GM19397 (cell line): Measurements from ENCODE around the gene SH3PXD2B.
"Not testable (repeated sequence)": the region's sequence is repeated elsewhere in the genome, so short reads cannot be mapped to it uniquely, and the experiment has no call there.

Source experiments
- ATAC-seq: cut with Tn5 transposase; IDR thresholded peaks from one replicate; pipeline ENCODE4 v1.9.1; 2021; ENCODE audit warnings: mild to moderate bottlenecking, moderate library complexity; ENCODE audit not compliant: unreplicated experiment

SH3PXD2B gene

DNA sequence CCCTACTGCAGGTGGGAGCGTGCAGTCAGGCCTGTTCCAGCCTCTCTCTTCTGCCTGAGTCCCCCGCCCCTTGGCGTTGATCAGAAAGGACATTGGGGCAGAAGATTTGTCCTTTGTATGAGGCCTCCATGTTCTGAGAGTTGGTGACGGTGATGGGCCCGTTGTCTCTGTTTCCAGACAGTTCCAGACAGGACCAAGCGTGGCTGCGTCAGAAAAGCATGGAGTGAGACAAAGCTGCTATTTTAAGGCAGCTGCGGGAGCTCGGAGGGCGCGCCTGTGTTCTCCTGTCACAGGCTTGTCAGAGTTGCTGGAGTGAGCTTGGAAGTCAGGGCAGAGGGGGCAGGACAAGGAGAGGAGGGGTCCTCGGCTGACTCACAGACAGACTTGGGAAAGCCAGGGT, 32.1 kb upstream of the SH3PXD2B start:
- no peak for ATAC-seq

DNA sequence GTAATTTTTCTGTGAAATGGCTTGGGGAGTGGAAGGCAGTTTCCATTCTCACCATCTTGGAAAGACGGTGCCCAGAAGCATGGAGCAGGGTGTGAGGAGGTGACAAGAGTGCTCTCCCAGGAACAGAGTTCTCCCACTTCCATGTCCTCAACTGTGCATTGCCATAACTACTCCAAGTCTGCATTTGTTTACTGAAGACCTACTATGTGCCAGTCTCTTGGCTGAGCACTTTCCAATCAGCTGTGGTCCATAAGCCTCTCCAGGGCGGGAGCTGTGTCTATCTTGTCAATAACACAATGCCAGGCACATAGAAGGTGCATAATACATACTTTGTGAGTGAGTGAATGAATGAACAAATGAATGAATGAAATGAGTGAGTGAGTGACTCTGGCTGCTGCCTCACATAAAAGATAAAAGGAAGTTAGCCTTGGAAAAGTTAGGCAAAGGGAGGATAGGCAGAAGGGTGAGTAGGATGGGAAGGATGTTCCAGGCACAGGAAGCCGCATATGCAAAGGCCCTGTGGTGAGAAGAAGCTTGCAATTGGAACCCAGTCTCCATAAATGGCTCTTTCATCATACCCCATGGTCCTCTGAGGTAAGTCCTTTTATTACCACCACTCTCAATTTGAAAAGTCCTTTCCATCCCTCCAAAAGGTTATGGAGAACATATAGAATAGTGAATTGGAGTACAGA, 31.3 kb upstream of the SH3PXD2B start:
- ATAC-seq, result no peak

DNA sequence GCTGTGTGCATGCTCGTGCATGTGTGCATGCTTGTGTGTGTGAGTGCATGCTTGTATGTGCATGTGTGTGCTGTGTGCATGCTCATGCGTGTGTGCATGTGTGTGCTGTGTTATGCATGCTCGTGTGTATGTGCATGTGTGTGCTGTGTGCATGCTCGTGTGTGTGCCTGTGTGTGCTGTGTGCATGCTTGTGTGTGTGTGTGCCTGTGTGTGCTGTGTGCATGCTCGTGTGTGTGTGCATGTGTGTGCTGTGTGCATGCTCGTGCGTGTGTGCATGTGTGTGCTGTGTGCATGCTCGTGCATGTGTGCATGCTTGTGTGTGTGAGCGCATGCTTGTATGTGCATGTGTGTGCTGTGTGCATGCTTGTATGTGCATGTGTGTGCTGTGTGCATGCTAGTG, 30.3 kb upstream of the SH3PXD2B start:
- no peak for ATAC-seq

DNA sequence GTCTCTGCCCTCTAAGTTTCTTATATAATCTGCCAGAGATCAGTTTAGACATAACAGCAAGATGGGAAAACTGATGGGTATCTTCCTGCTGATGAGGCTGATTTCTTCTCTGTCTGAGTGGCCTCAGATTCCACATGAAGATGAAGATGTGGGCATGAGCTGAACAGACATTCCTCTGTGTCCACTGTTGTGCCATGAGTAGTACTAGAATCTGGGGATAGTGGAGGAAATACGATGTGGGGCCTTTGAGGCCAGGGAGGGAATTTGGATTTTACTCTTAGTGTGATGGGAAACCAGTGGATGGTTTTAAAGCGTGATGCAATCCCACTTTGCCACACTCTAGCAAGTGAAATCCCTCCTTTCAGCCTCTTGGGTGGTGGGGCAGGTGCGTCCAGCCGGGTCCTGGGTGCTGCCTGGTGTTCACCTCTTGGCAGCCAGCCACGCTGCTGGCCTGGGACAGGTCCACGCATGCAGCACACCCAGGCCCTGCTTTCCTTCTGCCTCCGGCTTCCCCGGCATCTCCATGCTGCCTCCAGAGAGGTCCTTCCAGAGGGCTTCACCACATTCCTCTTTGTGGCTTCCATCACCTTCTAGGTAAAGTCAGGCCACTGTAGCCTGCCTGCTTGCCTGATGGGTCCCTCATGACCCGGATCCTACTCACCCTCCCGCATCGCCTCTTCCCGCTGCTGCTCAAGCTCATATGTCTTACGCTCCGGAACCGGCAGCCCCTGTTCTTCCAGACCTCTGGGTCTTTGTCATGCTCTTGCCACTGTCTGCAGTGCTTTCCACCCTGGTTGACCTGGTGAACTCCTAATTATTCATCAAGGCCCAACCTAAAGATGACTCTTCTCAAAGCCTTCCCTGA, 28.1 kb upstream of the SH3PXD2B start:
- no peak for ATAC-seq

DNA sequence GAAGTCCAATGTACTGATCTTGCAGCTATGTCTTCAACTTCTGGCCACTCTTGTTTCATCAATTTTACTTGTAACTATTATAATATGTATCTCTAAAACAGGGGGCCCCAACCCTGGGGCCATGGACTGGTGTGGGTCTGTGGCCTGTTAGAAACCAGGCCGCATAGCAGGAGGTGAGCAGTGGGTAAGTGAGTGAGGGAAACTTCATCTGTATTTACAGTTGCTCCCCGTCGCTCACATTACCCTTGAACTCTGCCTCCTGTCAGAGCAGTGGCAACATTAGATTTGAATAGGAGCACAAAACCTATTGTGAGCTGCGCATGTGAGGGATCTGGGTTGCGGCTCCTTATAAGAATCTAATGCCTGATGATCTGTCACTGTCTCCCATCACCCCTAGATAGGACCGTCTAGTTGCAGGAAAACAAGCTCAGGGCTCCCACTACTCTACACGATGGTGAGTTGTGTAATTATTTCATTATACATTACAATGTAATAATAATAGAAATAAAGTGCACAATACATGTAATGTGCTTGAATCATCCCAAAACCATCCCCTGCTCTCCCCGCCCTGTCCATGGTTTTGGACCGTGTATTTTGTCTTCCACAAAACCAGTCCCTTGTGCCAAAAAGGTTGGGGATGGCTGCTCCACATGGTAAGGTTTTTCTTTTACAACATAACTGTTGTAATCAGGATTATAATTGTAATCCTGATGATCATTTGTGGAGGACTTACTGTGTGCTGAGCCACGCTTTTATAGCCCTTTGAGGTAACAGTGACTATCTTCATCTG, 26.9 kb upstream of the SH3PXD2B start:
- ATAC-seq, result no peak

DNA sequence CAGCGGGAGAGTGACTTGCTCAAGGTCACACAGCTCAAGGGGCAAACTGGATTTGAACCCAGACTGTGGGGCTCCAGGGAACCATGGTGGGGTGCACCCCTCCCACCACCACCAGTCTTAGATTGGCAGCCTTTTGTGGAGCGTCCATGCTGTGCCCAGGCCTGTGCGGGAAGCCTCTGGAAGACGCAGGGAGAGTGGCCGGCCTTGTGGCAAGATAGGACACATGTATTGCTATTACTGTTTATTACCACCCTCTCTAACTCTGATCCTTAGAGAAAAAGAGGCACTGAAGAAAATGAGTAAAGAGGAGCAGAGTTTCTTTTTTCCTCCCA, 25.4 kb upstream of the SH3PXD2B start:
- no peak for ATAC-seq

DNA sequence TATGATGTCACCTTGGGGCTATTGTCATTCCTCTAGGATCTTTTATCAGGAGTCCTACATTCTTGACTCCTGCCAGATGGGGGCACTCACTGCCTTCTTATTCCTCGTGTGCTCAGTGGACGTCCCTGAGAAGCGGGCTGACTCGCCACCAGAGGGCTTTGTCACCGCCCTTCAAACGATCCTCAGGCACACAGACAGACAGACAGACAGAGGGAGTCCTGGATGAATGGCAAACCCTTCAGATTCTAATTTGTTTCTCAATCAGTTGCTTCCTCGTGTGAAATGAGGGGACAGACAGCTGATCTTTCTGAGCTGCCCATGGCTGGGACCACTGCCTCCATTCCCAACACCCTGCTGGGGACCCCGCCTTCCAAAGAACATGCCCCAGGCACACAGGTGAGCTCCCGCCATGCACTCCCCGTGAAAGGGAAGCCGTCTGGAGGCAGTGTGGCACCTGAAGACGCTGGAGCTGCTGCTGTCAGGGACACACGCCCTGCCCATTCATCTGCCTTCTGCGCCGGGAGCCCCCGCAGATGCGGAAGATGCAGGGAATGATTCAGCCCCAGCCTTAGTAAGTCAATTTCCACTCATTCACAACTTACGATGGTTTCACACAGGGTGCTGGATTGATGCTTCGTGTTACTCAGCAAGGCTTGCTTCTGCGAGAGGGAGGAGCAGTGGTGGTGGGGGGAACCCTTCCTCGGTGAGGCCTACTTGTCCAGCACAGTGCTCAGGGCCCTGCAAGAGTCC, 24.9 kb upstream of the SH3PXD2B start:
- peak; percentile 72 for ATAC-seq

DNA sequence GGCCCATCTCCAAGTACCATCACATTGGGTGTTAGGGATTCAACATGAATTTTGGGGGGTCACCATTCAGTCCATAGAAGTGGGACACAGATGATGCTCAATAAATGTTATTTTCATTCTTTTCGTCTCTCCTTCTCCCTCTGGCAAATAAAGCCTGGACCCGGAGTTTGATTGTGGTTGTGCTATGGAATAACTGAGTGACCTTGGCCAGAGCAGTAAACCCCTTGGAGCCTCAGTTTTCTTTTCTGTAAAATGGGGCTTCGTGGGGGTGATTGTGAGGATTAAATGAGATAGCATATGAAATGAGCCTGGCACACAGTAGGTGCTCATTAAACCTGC, 24.3 kb upstream of the SH3PXD2B start:
- ATAC-seq, result not testable (repeated sequence)

DNA sequence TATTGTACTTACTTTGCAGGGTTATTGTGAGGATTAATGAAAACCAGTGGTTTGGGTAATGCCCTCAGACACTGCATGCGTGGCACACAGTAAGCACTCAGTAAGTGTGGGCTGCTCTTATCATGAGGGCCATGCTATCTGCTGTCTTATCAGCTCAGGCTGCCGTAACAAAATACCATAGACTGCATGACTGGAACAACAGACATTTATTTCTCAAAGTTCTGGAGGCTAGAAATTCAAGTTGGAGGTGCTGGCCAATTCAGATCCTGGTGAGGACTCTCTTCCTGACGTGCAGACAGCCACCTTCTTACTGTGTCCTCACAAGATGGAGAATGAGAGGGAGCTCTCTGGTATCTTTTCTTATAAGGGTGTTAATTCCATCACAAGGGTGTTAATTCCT, 23.9 kb upstream of the SH3PXD2B start:
- ATAC-seq, result no peak

DNA sequence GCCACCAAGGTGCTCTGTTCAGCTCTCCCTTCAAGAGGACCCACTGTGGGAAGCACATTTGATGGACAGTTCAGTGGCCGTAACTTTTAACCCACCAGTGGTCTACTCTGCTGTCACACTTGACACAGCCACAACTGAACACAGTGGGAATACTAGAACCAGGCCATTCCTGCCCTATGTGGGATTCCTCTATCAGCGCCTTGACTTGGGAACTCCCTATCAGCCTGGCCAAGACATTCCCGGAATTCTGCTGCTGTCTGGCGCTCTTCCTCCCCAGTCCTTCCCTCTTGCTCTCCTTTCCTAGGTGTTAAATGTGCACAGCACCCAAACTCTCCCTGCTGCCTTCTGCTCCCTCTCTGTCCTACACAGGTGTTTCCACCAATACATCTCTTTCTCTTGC, 23.1 kb upstream of the SH3PXD2B start:
- no peak for ATAC-seq

DNA sequence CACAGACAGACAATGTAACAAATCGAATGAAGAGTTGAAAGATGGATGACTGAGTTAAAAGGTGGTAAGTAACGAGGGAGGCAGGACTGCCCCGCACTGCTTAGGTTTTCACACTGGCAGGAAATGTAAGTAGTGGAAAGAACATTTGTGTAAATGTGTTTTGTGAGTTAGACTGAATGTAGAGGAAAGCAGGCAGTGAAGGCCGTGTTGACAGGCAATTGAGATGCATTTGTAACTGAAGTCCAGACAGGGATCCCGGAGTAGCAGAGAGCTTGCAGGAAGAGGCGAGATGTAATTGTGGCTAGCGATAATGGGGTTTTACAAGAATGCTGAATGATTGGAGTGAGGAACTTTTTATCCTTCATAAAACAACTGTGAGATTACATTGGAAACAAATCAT, 20.0 kb upstream of the SH3PXD2B start:
- ATAC-seq, result no peak

DNA sequence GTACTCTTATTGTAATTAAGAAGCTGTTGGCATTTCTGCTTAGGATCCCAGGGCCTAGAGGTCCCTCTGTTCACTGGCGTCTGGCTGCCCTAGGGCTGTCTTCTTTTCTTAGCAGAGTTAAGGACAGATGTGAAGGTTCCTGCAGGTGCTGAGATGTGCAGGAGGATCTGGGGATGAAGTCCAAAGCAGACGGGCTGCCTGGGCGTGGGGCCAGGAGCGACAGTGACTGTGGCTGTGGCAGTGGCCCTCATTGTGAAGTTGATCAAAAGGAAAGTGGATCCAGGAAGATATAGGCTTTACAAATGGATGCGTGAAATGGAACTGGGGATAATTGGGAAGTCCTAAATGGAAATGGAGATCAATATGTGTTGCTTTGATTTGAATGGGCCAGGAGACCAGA, 19.1 kb upstream of the SH3PXD2B start:
- ATAC-seq, result no peak

DNA sequence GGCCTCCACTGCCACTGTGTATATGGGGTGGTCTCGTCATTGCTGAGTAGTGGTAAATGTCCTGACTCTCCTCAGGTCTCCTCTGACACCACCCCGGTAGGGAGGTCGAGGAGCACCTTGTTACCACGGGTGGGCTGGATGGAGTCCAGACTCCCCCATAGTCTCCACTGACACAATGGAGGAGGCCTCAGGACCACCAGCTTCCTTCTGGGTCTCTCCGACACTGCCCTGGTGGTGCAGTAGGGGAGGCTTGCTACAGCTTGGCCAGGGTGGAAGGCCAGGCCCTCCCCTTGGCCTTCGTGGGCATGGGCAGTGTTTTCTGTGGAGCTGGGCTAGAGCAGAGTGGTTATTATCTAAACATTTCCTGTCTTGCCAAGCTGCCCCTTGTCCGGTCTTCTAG, 15.4 kb upstream of the SH3PXD2B start:
- ATAC-seq, result no peak

DNA sequence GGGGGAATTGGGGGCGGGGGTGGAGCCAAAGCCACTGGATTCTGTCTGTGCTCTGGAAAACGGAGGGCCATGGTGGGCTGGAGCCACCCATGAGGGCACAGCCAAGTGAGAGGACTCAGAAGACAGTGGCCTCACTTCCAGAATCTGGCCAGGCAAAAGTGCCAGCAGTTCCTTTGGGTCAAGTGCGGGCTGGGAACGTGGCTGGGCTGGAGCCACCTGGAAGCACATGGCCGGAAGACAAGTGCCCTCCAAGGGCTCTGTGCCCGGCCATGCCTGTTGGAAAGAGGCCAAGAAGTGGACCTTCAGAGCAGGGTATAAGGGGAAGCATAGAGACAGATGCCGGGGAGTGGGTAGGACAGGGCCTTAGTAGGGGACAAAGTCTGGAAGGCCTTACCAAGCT, 11.7 kb upstream of the SH3PXD2B start:
- ATAC-seq, result no peak

DNA sequence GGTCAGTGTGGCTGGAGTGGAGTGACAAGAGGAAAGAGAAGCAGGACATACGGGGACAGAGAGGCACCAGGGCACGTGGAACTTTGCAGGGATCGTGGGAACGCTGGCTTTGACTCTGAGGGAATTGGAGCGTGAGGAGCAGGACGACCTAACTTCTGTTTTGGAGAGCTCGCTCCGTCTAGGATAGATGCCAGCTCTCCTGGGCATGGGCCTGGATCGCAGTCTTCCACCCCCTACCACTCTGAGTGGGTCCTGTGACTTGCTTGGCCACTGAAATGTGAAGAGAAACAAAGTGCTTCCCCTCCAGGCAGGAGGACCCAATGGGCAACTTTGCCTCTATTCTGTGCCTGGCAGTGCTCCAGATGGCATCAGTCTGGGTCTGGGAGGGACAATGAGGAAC, 8.7 kb upstream of the SH3PXD2B start:
- ATAC-seq, result no peak

DNA sequence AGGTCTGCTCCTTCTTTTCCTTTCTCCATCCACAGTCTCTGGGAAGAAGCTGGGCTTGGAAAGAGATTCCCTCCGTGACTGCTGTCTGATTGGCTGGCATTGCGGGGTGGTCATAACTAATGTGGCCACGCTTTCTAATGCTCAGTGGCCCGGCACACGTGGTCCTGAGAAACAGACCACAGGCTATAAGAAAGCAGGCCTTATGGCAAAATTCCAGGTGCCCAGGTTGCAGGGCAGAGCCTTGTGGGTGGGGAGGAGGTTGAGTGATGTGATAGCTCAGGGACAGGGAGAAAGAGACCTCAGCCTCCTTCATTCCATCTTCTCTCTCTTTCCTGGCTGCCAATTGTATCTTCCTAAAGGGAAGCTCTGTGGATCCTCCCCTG, 5.4 kb upstream of the SH3PXD2B start:
- ATAC-seq, result no peak

DNA sequence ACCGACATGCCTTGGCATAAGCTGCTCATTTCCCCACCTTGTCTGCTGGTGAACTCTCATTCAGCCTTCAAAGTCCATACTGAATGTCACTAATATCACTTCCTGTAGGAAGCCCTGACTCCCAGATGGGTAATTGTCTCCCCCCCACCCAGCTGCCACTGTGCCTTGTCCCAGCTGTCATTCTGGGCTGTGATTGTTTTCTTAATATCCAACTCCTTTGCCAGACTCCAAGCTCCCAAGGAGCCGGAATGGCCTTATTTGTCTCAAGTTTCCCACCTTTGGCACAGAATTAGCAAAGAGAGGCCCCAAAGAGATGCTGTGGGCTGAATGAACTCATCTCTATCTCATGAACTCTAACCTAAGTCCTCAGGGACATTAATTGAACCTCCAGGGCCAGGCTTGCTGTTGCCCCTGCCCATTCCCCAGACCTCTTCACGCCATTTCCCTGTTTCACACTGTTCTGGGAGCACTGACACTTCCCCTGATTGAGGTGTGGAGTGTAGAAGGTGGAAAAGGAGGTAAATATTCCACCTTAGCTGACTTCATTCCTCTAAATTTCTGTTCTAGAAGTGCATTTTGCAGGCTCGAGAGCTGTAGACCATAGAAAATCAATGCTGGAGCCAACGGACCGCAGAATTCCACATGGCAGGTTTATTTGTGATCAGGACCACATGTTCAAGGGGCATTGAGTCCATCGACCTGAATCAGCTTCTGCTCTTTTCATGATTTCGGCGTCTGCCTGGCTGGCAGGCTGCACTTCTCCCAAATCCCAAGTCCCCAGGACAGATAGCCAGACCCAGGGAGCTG, 4.9 kb upstream of the SH3PXD2B start:
- no peak for ATAC-seq

DNA sequence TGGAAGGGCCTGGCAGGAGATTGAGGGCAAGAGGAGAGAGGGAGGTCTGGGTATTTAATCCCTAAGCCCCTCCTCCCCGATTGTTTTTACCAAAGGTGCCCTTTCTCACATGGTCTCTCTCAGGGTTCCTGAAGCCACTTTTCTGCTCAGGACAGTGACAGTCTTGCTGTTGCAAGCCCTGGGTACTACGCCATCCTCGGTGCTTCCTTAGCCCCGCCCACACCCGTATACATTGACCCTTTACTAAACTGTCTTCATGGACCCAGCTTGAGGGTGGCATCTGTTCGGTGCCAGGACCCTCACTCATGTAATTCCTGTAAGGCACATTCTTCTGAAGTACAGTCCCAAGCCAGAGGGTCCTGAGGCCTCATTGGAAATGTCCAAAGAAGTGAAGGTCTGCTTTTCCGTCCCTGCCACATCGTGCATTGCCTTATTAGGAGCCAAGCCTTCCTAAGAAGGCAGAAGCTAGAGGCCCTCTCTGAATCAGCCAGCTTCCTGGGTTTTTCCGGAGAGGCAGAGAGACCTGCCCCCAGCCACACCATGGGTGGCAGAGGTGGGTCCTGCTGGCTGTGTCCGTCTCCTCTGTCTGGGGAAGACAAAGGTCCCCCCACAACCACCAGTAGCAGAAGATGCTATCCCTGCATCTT, 1.9 kb upstream of the SH3PXD2B start:
- no peak for ATAC-seq

DNA sequence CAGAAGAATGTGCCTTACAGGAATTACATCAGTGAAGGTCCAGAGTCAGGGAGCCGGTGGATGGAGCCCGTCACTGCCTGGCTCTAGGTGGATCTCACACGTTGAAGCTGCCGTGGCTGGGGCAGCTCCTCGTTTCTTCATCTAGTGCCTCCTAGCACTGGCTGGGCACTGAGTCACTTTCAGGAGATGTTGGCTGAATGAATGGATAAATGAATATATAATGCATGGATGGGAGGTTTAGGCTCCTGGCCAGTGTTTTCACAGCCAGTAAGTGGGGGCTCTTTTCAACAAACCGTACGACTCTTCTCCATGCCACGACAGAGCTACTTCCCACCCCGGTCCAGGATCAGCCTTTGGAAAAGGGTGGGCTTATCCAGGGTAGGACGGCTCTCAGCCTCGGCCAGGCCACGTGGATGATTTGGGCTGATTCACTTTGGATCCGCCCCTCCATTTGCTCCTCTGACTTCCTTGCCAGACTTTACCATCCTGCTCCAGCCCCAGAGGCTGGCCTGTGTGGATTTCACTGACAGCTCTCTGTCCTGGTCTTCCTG, 1.3 kb upstream of the SH3PXD2B start:
- no peak for ATAC-seq

DNA sequence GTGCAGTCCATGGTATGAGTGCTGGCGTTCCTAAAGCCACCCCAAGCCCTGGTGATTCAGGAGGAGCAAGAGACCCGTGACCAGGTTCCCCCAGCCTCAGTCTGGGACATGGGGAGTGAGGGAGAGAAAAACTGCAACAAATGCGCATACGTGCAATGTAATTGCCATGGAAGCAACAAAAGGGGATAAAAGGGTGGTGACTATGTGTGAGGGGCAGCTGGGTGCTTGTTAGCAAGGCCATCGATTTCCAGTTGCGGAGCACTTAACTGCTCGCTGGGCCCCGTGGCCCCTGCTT, 709 bp upstream of the SH3PXD2B start:
- ATAC-seq, result no peak
